K562 (cell line): ENCODE measurements around the gene GPATCH2L. TPM values are rescaled to one million over a fixed set of nuclear protein-coding genes. Genes with fewer than 3 reads are reported as not detected.

Experiments used
- ARID1B ChIP-seq: fragments of 450-650 bp; IDR thresholded peaks from 2 replicates; pipeline ENCODE4 v1.6.1; 2016; ENCODE audit warnings: antibody characterized with exemption, mild to moderate bottlenecking, inconsistent platforms
- BCOR ChIP-seq: fragments of 450-650 bp; IDR thresholded peaks from 2 replicates; pipeline ENCODE4 v1.6.1; 2016
- CBFA2T3 ChIP-seq: fragments of 450-650 bp; IDR thresholded peaks from 2 replicates; pipeline ENCODE4 v1.6.1; 2017
- CCNT2 ChIP-seq: IDR thresholded peaks from 2 replicates; pipeline ENCODE4 v1.6.1; 2011; ENCODE audit warnings: borderline replicate concordance, low read depth, mild to moderate bottlenecking, moderate library complexity, mixed read lengths, low read length; ENCODE audit not compliant: insufficient read length; ENCODE audit errors: extremely low read depth
- CTBP1 ChIP-seq: fragments of 450-650 bp; IDR thresholded peaks from 2 replicates; pipeline ENCODE4 v1.6.1; 2016; ENCODE audit warnings: borderline replicate concordance
- GATAD2B ChIP-seq: fragments of 450-650 bp; IDR thresholded peaks from 2 replicates; pipeline ENCODE4 v1.6.1; 2017; ENCODE audit warnings: mild to moderate bottlenecking, borderline replicate concordance
- HNRNPK ChIP-seq: fragments of 200-400 bp; formaldehyde crosslinking; IDR thresholded peaks from one replicate; pipeline ENCODE4 v1.6.1; 2018; ENCODE audit warnings: mild to moderate bottlenecking, low read depth, low read length; ENCODE audit not compliant: poor library complexity, severe bottlenecking
- L3MBTL2 ChIP-seq: fragments of 450-650 bp; IDR thresholded peaks from 2 replicates; pipeline ENCODE4 v1.6.1; 2016; ENCODE audit warnings: mild to moderate bottlenecking, moderate library complexity
- MIER1 ChIP-seq: fragments of 450-650 bp; IDR thresholded peaks from 2 replicates; pipeline ENCODE4 v1.6.1; 2016; ENCODE audit warnings: antibody characterized with exemption, mild to moderate bottlenecking, low read depth
- NCOA2 ChIP-seq, 2 experiments: fragments of 450-650 bp; IDR thresholded peaks; 2 replicates each; pipeline ENCODE4 v1.6.1; 2018; ENCODE audit warnings: mild to moderate bottlenecking in 2 of 2, moderate library complexity in 1 of 2; ENCODE audit not compliant: partially characterized antibody in 2 of 2
- NONO ChIP-seq, 2 experiments: fragments of 200-400 bp in 1 of 2; fragments of 450-650 bp in 1 of 2; formaldehyde crosslinking in 1 of 2; IDR thresholded peaks; 2 replicates each; pipeline ENCODE4 v1.6.1; 2017; ENCODE audit warnings: low read depth in 2 of 2, mild to moderate bottlenecking in 2 of 2, moderate library complexity in 2 of 2, low read length in 1 of 2
- POLR2G ChIP-seq: fragments of 200-400 bp; formaldehyde crosslinking; IDR thresholded peaks from 2 replicates; pipeline ENCODE4 v1.6.1; 2017; ENCODE audit warnings: low read depth, mild to moderate bottlenecking, antibody characterized with exemption, low read length, moderate library complexity
- RBBP5 ChIP-seq: fragments of 200-600 bp; sonication (generic); IDR thresholded peaks from 2 replicates; pipeline ENCODE4 v1.6.1; 2012; ENCODE audit warnings: borderline replicate concordance, mild to moderate bottlenecking, low read length, control low read depth, inconsistent platforms; ENCODE audit not compliant: insufficient read depth, poor library complexity, severe bottlenecking
- RBM25 ChIP-seq: fragments of 200-400 bp; formaldehyde crosslinking; IDR thresholded peaks from 2 replicates; pipeline ENCODE4 v1.6.1; 2018; ENCODE audit warnings: low read length, low read depth, moderate library complexity; ENCODE audit not compliant: severe bottlenecking
- SAFB2 ChIP-seq: fragments of 200-400 bp; formaldehyde crosslinking; IDR thresholded peaks from 2 replicates; pipeline ENCODE4 v1.6.1; 2018; ENCODE audit warnings: borderline replicate concordance, low read length, low read depth, moderate library complexity; ENCODE audit not compliant: severe bottlenecking
- TCF3 ChIP-seq: sonication (generic); formaldehyde crosslinking; IDR thresholded peaks from 2 replicates; pipeline ENCODE4 v1.4.0; 2020; ENCODE audit warnings: mild to moderate bottlenecking, missing genetic modification reagents
- ZFP30 ChIP-seq: fragments of 250-450 bp; sonication (Bioruptor Pico); IDR thresholded peaks from 2 replicates; pipeline ENCODE4 v1.8.0; 2022; ENCODE audit warnings: moderate library complexity, mild to moderate bottlenecking, inconsistent platforms, borderline replicate concordance
- polyA plus RNA-seq, 8 experiments: library from polyadenylated mRNA; depleted of rRNA in 4 of 8; stranded (reverse) in 5 of 8; unstranded in 3 of 8; fragments of >200 nt; fragmentation: Nextera tagmentation in 2 of 8; fragmentation: Illumina TruSeq in 1 of 8; extraction: Ambion mirVana in 2 of 8; extraction: Trizol in 1 of 8; gene quantifications; 2 replicates each; pipeline versions ENCODE4 v1.2.1 to v1.2.3, GENCODE V29; 2011 to 2014; ENCODE audit warnings: inconsistent platforms in 1 of 8, missing spikeins in 1 of 8
- total RNA-seq, 7 experiments: library from RNA; depleted of rRNA in 6 of 7; stranded (reverse); fragments of >200 nt in 6 of 7; fragmentation: Illumina TruSeq in 2 of 7; extraction: Trizol in 2 of 7; gene quantifications; 2 replicates each; pipeline versions ENCODE4 v1.2.1 to v1.2.3, GENCODE V29; 2011 to 2021; ENCODE audit warnings: low replicate concordance in 1 of 7
- TF ChIP-seq, protein P1 (sequence below): fragments of 450-650 bp; IDR thresholded peaks from 2 replicates; pipeline ENCODE4 v1.6.1; 2018; ENCODE audit not compliant: partially characterized antibody
- TF ChIP-seq, protein P2 (sequence below): fragments of 450-650 bp; conservative IDR thresholded peaks from 2 replicates; pipeline ENCODE4 v1.6.1; 2016; ENCODE audit warnings: missing genetic modification characterization, low read depth, mild to moderate bottlenecking, missing compliant biosample characterization, moderate library complexity

The GPATCH2L gene
- total and polyA plus RNA-seq, 9 of the 15 experiments (the other 6 are each of a cell fraction or from before 2014, with no cell fraction given): 13.1 to 39.6 (median 20.0) TPM

DNA sequence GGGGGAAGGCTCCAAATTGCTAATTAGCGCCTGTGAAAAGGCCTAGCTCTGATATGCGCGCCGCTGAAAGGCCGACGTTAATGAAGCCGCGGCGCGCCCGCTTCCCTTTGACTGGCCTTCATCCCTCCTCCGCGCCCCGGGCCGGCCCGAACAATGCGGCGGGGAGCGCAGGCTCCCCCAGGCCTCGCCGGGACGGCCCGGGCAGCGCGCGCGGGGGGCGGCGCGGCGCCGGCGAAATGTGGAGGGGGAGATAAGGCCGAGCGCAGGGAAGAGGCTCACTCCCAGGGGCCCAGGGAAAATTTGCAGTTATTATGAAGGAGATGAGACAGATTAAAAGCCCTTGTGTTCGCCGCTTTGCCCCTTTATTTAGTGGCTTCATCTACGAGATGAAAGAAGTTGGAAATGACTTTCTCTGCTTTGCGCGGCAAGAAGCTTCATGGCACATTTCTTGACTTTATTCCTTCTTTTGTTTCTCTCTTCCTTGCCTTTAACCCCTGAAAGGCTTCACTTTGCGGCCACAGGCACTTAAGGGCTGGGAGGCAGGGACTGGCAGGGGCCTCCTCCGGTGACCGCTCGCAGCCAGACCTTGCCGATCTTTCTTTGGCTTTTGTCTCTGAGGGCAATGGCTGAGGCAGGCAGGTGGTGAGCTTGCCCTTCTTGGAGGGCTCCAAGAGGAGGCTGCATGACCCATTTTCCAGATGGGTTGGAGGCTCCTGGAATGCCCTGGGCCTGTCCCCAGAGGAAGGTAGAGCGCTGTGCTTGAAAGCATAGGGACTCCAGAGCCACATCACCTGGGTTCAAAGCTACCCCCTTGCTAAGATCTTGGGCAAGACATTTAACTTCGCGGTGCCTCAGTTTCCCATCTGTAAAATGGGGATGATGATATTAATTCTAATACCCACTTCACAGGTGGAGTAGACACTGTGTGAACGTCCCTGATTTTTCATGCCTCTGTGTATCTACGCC is 12.7 kb upstream of the GPATCH2L start (continued):
- TF ChIP-seq, protein P1, sequence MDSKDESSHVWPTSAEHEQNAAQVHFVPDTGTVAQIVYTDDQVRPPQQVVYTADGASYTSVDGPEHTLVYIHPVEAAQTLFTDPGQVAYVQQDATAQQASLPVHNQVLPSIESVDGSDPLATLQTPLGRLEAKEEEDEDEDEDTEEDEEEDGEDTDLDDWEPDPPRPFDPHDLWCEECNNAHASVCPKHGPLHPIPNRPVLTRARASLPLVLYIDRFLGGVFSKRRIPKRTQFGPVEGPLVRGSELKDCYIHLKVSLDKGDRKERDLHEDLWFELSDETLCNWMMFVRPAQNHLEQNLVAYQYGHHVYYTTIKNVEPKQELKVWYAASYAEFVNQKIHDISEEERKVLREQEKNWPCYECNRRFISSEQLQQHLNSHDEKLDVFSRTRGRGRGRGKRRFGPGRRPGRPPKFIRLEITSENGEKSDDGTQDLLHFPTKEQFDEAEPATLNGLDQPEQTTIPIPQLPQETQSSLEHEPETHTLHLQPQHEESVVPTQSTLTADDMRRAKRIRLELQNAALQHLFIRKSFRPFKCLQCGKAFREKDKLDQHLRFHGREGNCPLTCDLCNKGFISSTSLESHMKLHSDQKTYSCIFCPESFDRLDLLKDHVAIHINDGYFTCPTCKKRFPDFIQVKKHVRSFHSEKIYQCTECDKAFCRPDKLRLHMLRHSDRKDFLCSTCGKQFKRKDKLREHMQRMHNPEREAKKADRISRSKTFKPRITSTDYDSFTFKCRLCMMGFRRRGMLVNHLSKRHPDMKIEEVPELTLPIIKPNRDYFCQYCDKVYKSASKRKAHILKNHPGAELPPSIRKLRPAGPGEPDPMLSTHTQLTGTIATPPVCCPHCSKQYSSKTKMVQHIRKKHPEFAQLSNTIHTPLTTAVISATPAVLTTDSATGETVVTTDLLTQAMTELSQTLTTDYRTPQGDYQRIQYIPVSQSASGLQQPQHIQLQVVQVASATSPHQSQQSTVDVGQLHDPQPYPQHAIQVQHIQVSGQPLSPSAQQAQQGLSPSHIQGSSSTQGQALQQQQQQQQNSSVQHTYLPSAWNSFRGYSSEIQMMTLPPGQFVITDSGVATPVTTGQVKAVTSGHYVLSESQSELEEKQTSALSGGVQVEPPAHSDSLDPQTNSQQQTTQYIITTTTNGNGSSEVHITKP: peak; percentile 71
- peak; percentile 26; the same call in 1 of the 2 replicates for TF ChIP-seq ARID1B
- TF ChIP-seq MIER1: 0 out of 2 replicates have a peak, but pooled peaks have one; percentile 29
- peak in 1 of 2 experiments; percentile 63; a peak in 1 of 4 replicates for TF ChIP-seq NONO (IDR thresholded peaks at IDR 0.05; ENCODE audit: low read depth in 2 of 2, low read length in 1 of 2)
- peak; percentile 45 for TF ChIP-seq TCF3 (CRISPR knock-in tag)
- 0 out of 2 replicates have a peak, but pooled peaks have one; percentile 23 for TF ChIP-seq BCOR
- TF ChIP-seq HNRNPK: no peak
- peak; percentile 94 for TF ChIP-seq CCNT2
- TF ChIP-seq L3MBTL2: peak; percentile 36; the same call in 1 of the 2 replicates
- no peak for TF ChIP-seq SAFB2
- peak; percentile 74 for TF ChIP-seq RBBP5
- TF ChIP-seq, protein P2, sequence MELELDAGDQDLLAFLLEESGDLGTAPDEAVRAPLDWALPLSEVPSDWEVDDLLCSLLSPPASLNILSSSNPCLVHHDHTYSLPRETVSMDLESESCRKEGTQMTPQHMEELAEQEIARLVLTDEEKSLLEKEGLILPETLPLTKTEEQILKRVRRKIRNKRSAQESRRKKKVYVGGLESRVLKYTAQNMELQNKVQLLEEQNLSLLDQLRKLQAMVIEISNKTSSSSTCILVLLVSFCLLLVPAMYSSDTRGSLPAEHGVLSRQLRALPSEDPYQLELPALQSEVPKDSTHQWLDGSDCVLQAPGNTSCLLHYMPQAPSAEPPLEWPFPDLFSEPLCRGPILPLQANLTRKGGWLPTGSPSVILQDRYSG (tag): no peak
- 0 out of 2 replicates have a peak, but pooled peaks have one; percentile 34 for TF ChIP-seq GATAD2B
- TF ChIP-seq CBFA2T3: peak; percentile 43
- TF ChIP-seq NCOA2 (IDR thresholded peaks at IDR 0.05; ENCODE audit: partially characterized antibody in 2 of 2): peak in 1 of 2 experiments; percentile 63
- TF ChIP-seq ZFP30 (CRISPR knock-in tag): no peak
- TF ChIP-seq CTBP1: peak; percentile 29; the same call in 1 of the 2 replicates
- peak; percentile 47; the same call in 1 of the 2 replicates for TF ChIP-seq POLR2G
- TF ChIP-seq RBM25: peak; percentile 45
